Tibial artery (tissue), 4 donors: ENCODE measurements around the gene SERPINB6.
A peak's percentile ranks its signal among the peaks of the same experiment; 100 is the strongest.

Experiments
- DNase-seq, 2 donors: peaks; one replicate each; pipeline ENCODE4 v3.0.0-alpha.2; 2019
- H3K27ac ChIP-seq, 2 donors: fragments of 200-600 bp; sonication (generic) in 1 of 2; 1 replicate in 1 of 2; 2 replicates in 1 of 2; pipeline ENCODE4 v1.5.1; 2018 to 2019; ENCODE audit warnings: mild to moderate bottlenecking in 1 of 2
- H3K27me3 ChIP-seq, 2 donors: fragments of 200-600 bp; sonication (generic) in 1 of 2; one replicate each; pipeline versions ENCODE4 v1.5.1 to v1.6.0; 2016 to 2019
- H3K36me3 ChIP-seq, 3 donors: fragments of 200-600 bp; sonication (generic) in 2 of 3; one replicate each; pipeline ENCODE4 v1.5.1; 2016 to 2019; ENCODE audit warnings: mild to moderate bottlenecking in 2 of 3
- H3K4me1 ChIP-seq, 4 donors: fragments of 200-600 bp; sonication (generic) in 2 of 4; 1 replicate in 3 of 4; 2 replicates in 1 of 4; pipeline ENCODE4 v1.5.1; 2016 to 2019
- H3K4me3 ChIP-seq, 2 donors: fragments of 200-600 bp; sonication (generic) in 1 of 2; 1 replicate in 1 of 2; 2 replicates in 1 of 2; pipeline ENCODE4 v1.5.1; 2018 to 2019; ENCODE audit warnings: mild to moderate bottlenecking in 2 of 2
- H3K9me3 ChIP-seq, 3 donors: fragments of 200-600 bp; sonication (generic) in 1 of 3; one replicate each; pipeline ENCODE4 v1.5.1; 2016 to 2019
- intact Hi-C: fragments of 100-400 bp; cut with DNase I; formaldehyde crosslinking; loops from one replicate; pipeline ENCODE4 v1.15.0; 2023; ENCODE audit warnings: low total_unique reads
- TF ChIP-seq, protein P1 (sequence below), 2 experiments: fragments of 200-600 bp in 1 of 2; fragments of 450-650 bp in 1 of 2; IDR thresholded peaks; one replicate each; pipeline ENCODE4 v1.5.1; 2017 to 2019; ENCODE audit warnings: antibody characterized with exemption in 2 of 2, mild to moderate bottlenecking in 1 of 2, moderate library complexity in 1 of 2

Gene SERPINB6

DNA sequence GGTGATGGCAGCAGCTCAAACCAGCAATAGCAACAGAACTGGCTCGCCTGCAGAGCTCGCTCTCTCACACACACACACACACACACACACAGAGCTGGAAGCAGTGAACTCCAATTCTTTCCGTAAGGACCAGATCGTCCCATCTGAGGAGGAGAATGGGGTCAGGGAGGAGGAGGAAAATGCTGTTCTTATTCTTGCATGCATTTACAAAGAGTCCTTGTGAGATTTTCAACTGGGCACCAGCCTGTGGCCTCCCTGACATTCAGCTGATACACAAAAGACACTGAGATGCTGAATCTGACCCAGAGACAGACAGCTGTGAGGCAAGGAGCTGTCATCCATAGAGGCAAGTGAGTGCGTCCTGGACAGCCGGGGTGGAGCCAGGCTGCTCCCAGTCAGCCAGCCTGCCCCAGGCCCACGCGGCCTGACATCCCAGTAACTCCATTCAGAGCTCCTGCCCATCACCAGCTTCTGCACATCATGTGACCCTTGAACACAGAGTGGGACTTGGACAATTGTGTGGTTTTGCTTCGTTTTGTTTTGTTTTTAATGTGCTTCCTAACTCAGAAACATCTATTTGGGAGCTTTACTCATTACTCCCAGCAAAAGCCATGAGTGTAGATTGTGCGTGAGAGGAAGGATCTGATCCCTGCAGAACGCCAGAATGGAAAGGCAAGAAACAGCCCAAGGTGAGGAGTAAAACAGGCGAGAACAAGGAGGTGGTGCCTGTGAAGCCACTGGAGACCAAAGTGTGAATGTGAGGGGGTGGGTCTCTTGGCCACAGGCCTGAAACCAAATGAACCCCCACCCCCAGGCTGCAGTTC lies 70.3 kb downstream of the SERPINB6 start:
- no peaks in the 10 kb centered on the region for H3K9me3 ChIP-seq
- TF ChIP-seq, protein P1, sequence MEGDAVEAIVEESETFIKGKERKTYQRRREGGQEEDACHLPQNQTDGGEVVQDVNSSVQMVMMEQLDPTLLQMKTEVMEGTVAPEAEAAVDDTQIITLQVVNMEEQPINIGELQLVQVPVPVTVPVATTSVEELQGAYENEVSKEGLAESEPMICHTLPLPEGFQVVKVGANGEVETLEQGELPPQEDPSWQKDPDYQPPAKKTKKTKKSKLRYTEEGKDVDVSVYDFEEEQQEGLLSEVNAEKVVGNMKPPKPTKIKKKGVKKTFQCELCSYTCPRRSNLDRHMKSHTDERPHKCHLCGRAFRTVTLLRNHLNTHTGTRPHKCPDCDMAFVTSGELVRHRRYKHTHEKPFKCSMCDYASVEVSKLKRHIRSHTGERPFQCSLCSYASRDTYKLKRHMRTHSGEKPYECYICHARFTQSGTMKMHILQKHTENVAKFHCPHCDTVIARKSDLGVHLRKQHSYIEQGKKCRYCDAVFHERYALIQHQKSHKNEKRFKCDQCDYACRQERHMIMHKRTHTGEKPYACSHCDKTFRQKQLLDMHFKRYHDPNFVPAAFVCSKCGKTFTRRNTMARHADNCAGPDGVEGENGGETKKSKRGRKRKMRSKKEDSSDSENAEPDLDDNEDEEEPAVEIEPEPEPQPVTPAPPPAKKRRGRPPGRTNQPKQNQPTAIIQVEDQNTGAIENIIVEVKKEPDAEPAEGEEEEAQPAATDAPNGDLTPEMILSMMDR (IDR thresholded peaks at IDR 0.05): no peak
- H3K36me3 ChIP-seq: peaks cover 0 to 5% (median 0%) of the 10 kb centered on the region in 3 donors
- H3K4me1 ChIP-seq: peaks cover 0 to 25% (median 16%) of the 10 kb centered on the region in 4 donors
- H3K4me3 ChIP-seq: peak overlapping the region in 1 of 2 donors; percentile 84
- intact Hi-C loops: no loop called here
- no peaks in the 10 kb centered on the region for H3K27me3 ChIP-seq
- peak overlapping the region in 1 of 2 donors; percentile 81 for H3K27ac ChIP-seq
- DNase-seq: no peak

DNA sequence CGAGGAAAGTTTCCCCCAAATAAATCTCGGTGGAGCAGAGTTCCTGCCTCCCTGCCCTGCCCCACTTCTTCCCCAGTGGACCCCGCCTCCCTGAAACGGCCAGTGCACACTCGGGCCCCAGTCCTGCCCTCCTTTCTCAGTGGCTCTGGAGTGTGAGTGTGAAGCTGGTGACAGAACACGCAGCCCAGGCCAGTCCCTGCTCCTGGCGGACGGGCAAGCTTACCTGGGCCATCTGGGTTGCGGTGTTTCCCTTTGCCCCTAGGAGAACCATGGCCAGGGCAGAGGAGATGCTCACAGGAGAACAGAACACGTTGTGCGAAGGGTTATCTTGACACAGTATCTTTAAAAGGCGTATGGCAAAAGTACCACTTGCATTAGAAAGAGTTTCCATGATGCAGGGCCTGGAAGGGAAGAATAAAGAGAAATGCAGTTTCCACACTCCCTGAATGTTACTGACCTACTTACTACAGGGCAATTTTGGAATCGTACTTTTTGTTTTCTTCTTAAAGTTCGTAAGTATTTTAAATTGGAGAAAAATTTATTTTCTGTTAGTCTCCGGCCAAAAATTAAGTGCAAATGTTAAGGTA lies 71.1 kb downstream of the SERPINB6 start:
- no peaks in the 10 kb centered on the region for H3K27me3 ChIP-seq
- TF ChIP-seq, protein P1 (IDR thresholded peaks at IDR 0.05): no peak
- no peak overlapping the region for H3K27ac ChIP-seq
- intact Hi-C loops: no loop called here
- no peak for DNase-seq
- peaks cover 0 to 25% (median 16%) of the 10 kb centered on the region in 4 donors for H3K4me1 ChIP-seq
- no peak overlapping the region for H3K4me3 ChIP-seq
- H3K36me3 ChIP-seq: peaks cover 0 to 7% (median 4%) of the 10 kb centered on the region in 3 donors
- H3K9me3 ChIP-seq: no peaks in the 10 kb centered on the region

DNA sequence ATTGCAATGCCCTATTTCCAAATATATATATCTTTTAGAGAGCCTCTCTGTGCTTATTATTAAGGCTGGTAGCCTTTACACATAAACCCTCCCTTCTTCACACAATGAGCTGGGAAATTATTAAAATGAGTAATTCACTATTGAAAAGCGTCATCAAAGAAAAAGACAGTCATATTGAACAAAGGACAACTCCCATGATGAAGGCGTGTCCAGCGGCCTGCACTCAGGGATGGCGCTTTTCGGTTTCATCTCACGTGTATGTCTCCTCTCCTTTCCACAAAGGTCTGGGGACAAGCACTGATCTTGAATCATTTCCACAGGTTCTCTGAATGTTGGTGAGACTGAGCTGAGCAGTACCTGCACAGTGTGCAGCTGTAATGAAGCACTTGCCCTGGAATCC lies 71.8 kb downstream of the SERPINB6 start:
- Histone ChIP-seq H3K36me3 (peaks cover 0 to 14% (median 12%) of the 10 kb centered on the region in 3 donors), H3K27ac (no peak overlapping the region), H3K4me1 (peaks cover 0 to 25% (median 16%) of the 10 kb centered on the region in 4 donors), H3K27me3 (no peaks in the 10 kb centered on the region), H3K9me3 (no peaks in the 10 kb centered on the region), H3K4me3 (no peak overlapping the region)
- DNase-seq: no peak
- TF ChIP-seq, protein P1 (IDR thresholded peaks at IDR 0.05): no peak
- intact Hi-C loops: no loop called here
